NT2/D1 (cell line): Measurements from ENCODE around the gene LRFN2.

Experiments used
- SUZ12 ChIP-seq: IDR thresholded peaks from 2 replicates; pipeline ENCODE4 v1.6.1; 2011; ENCODE audit not compliant: insufficient read length, insufficient read depth; ENCODE audit errors: extremely low read depth
- YY1 ChIP-seq: IDR thresholded peaks from 2 replicates; pipeline ENCODE4 v1.6.1; 2011; ENCODE audit not compliant: insufficient read length, insufficient read depth
- ZNF274 ChIP-seq: IDR thresholded peaks from 2 replicates; pipeline ENCODE4 v1.6.1; 2011; ENCODE audit warnings: mild to moderate bottlenecking, low read depth, low read length

DNA sequence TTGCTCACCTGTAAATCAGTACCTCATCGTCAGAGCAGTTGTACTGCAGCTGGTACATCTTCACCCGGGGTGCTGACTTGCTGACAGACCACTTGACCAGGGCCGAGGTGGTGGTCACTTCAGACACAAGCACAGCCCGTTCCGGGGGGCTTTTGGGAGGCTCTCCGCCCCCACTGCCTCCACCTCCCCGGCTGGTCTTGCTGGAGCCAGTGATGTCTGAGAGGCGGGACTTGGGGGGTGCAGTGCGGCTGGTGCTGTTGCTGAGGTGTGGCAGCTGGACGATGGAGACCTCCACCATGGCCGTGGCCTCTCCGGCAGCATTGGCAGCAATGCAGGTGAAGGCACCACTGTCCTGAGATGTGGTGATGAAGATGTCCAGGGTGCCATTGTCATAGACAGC is 155.5 kb downstream of the LRFN2 start:
- TF ChIP-seq YY1, result no peak
- no peak for TF ChIP-seq SUZ12
- TF ChIP-seq ZNF274, result no peak
